HG03135 (cell line): ENCODE data around the gene ACOX2.
"Not testable (repeated sequence)": the region's sequence is repeated elsewhere in the genome, so short reads cannot be mapped to it uniquely, and the experiment has no call there.

Experiments
- ATAC-seq: cut with Tn5 transposase; IDR thresholded peaks from one replicate; pipeline ENCODE4 v1.9.1; 2021; ENCODE audit warnings: mild to moderate bottlenecking, moderate library complexity; ENCODE audit not compliant: unreplicated experiment

Gene ACOX2

DNA sequence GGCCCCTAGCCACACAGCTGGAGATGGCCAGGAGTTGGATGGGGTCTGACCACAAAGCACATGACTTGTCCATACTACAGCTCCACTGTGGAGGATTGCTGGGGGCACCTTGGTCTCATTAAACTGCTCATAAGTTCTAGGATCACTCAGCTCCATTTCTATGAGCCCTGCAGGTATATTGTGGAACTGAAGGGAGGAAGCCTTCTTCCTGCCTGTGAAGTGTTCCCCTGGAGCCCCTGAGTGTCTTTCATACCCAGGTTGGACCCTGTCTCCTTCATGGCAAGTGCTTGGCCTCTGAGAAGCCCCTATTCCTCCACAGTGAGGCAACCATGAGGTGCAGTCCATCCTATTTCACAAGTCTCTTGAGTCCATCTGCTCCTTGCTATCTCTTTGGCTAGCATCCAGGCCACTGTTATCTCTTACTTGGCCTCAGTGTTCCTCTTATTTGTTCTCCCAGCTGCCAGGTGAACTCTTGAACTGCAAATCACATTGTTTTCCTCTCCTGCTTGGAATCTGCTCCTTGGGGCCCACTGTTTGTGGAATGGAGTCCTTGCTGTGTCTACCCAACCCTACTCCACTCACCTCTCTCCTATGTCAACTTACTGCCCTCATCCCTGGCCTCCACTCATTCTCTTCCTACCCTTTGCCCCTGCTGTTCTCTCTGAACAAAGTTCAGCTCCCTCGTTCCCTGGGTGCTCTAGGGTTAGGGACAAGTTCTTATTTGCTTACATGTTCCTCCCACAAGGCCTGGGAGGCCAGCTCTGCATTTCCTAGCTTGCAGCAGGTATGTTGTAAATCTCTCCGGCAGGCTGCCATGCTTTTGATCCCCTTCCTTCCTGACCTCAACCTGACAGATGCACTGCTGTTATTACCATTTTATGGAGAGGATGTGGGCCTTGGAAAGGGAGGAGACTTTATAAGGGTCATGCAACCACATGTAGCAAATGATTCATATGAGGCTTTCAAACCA is 1.2 kb downstream of the ACOX2 start:
- no peak for ATAC-seq

GRCh38 chr3:58534592-58535494 is 2.1 kb downstream of the ACOX2 start:
- ATAC-seq = no peak

DNA sequence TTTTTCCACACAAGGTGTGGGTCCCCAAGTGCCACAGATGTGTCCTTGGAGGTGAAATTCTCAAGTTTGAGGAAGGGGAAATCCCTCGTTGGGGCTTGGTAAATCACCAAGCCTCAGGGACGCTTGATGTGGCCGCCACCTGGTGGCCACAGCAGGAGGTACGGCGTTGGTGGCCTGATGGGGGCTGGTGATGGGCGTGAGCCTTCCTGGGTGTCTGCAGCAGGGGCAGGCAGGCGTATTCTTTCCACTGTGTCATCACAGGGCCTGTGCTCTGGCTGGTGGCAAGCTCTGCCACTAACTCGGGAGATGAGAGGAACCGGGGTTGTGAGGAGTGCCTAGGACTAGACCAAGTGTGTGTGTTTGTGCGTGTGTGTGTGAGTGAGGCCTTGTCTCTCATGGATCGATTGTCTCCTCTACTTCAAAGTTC is 4.2 kb downstream of the ACOX2 start:
- peak; percentile 84 for ATAC-seq

DNA sequence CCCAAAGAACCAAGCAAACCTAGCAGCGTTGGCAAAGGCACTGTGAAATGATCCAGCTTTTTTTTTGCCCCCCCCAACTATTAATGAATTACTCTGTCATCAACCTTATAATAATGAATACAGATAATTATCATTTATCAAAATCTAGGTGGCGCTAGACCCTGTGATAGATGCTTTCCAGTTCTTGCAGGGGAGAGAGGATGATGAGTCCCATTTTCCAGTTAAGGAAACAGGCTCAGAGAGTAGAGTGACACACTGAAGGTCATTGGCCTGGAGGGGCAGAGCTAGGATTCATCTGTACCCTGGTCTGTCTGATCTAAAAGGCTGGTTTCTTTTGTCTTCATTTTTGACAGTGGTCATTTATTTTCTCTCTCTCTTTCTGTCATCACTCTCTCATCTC is 5.0 kb downstream of the ACOX2 start:
- no peak for ATAC-seq

GRCh38 chr3:58531555-58531954 is 5.4 kb downstream of the ACOX2 start:
- no peak for ATAC-seq

DNA sequence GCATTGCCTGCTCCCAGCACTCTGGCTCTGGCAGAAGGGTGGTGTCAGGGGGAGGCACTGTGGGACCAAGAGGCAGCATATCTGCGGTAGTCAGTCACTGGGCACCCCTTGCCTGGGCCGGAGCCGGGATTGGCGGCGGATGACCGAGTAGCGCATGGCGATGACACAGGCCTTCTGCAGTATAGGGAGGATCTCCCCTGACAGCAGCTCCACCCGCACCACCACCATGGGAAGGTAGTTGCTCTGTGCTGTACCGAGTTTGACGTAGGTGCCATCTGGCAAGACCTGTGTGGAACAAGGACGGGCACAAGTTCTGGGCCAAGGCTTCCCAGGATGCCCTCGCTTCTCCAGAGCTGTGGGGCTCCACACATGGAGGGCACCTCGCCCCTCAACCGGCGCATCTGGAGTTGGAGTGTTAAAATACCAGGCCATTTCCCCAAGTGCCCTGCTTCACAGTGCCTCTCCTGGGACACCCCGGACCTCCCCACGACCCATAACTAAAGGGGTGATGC is 6.6 kb downstream of the ACOX2 start:
- ATAC-seq = no peak

- no peak for ATAC-seq
Measured at GRCh38 chr3:58529516-58530353, 7.3 kb downstream of the ACOX2 start.

GRCh38 chr3:58528629-58529028 is 8.4 kb downstream of the ACOX2 start:
- ATAC-seq = no peak

- ATAC-seq = not testable (repeated sequence)
Measured at GRCh38 chr3:58527440-58527839, 9.6 kb downstream of the ACOX2 start.

DNA sequence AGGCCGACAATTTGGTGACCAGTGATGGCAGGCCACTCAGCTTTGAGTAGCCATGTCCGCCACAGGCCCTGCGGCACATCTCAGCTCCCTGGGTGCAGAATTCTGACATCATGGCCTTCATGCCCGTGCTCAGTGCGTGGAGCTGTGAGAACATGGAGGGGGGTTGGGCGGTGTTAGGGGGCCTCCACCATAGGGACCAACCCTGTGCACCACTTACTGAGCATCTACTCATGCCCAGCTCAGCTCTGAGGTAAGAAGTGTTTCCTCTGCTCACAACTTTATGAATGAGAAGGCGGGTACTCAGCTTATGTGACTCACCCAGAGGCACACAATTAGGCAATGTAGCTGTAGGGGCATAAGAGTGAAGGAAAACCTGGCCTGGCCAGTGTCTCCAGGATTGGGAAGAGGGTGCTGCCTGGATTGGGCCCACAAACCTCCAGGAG is 10.5 kb downstream of the ACOX2 start:
- no peak for ATAC-seq

- ATAC-seq = no peak
Measured at GRCh38 chr3:58524326-58524888, 12.6 kb downstream of the ACOX2 start.

DNA sequence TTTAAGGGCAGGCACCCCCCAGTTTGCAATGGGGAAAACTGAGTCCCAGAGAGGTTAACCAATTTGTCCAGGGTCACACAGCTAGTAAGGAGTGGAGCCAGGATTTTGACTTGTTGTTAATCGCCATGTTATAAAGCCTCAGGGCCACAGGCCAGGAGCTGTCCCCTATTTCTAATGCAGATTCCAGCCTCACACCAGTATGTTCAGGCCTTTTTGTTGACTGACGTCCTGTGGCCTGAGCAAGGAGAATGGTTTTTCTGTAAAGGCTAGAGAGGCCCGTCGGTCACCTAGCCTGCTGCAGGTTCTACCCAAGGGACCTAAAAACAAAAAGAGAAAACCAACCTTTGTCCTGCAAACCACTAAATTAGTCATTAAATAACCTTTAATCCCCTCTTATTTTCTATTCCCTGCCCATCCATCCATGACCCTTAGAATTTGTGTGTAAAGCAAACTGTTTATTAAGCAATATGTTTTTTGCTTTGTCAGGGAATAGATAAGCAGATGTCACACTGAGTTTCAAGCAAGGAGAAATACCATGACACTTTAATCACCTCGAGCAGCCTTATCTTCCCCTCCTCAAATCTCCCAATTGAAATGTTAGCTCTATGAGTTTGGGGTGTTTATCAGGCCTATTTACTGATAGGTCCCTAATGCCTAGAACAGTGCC is 14.1 kb downstream of the ACOX2 start:
- ATAC-seq = no peak

DNA sequence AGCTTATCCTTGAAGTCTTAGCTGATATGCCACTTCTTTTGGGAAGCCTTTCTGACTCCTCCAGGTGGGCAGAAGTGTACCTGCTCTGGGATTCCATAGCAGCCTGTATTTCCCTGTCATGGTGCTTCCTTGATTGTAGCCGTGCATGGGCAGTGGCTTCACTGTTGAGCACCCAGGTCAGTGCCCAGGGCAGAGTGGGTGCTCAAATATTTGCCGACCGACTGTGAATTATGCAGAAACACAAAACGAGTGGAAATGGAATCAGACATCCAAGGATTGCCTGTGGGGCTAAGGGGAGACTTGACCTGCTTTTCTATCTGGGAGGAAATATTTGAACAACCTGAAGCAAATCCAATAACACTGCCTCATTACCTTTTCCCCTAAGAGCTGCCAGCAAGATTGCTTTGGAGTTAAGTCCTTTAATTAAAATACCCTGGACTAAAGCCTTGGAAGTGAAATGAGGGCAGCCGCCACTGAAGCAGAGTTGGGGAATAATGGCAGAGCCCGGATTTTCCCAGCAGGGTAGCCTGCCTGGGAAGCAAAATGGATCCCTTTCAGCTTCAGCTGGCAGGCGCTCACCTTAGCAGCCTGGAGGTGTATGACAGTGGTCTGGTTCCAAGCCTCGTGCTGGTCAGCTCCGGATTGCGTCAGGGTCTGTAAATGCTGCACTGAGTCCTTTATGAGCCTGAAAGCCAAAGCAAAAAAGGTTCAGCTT is 14.9 kb downstream of the ACOX2 start:
- ATAC-seq = no peak

GRCh38 chr3:58521336-58521670 is 15.7 kb downstream of the ACOX2 start:
- no peak for ATAC-seq

GRCh38 chr3:58520403-58521335 is 16.3 kb downstream of the ACOX2 start:
- ATAC-seq = no peak

- ATAC-seq = no peak
Measured at GRCh38 chr3:58519668-58520402, 17.2 kb downstream of the ACOX2 start.

GRCh38 chr3:58518291-58518789 is 18.6 kb downstream of the ACOX2 start:
- ATAC-seq = no peak
